ENCODE results near the gene ZNF205.

GRCh38 chr16:3152991-3153368 is 40.6 kb downstream of the ZNF205 start:
- TF ChIP-seq CTCF (IDR thresholded peaks at IDR 0.05) = no peak
- no peak for TF ChIP-seq REST (IDR thresholded peaks at IDR 0.05; ENCODE audit: insufficient read depth in 1 of 2, low read depth in 2 of 2, low read length in 1 of 2)
- TF ChIP-seq POLR2AphosphoS5 (IDR thresholded peaks at IDR 0.05; ENCODE audit: low read depth, low read length) = no peak
